Hepatic stellate cell (primary cell): ENCODE measurements around the gene SLC13A5.
"Not testable (repeated sequence)": the region's sequence is repeated elsewhere in the genome, so short reads cannot be mapped to it uniquely, and the experiment has no call there.

Experiments used
- DNase-seq: peaks from one replicate; pipeline ENCODE4 v3.0.0; 2011; ENCODE audit warnings: low spot score

SLC13A5 gene

DNA sequence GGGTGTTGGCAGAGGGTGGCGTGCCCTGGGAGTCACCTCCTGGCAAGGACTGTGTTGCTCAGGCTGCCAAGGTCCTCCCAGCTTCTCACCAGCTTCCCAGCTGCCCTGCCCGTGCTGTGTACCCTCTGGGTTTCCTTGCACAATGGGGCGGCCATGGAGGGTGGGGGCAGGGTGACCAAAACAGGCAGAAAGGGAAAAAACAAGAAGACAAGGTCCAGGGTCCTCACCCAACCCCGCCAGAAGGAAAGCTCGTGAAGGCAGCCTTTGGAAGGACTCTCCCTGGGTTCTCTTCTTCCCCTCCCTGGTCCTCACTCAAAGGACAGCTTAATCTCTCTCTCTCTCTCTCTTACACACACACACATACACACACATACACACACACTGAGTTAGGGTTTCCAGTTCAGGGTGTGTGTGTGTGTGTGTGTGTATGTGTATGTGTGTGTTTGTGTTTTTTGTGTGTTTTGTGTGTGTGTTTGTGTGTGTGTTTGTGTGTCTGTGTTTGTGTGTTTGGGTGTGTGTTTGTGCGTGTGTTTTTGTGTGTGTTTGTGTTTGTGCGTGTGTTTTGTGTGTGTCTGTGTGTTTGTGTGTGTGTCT lies 2.0 kb downstream of the SLC13A5 start:
- DNase-seq, result no peak

DNA sequence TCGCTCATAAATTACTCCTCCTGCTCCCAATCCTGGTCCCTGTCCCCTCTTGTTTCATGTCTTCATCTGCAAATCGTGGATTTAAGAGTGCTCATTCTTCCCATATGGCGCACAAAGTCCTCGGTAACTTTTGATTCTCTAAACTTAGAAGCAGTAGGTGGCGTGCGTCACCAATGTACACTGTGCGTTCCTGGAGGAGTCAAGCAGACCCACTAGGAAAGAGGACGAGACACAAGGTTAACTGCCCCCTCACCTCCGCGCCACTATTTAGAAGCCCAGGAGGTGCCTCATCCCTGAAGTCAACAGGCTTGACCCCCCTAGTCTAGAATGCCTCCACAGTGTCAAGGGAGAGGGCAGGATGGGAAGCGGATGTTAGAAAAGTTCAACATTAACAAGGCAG lies 2.9 kb downstream of the SLC13A5 start:
- peak; percentile 45 for DNase-seq

DNA sequence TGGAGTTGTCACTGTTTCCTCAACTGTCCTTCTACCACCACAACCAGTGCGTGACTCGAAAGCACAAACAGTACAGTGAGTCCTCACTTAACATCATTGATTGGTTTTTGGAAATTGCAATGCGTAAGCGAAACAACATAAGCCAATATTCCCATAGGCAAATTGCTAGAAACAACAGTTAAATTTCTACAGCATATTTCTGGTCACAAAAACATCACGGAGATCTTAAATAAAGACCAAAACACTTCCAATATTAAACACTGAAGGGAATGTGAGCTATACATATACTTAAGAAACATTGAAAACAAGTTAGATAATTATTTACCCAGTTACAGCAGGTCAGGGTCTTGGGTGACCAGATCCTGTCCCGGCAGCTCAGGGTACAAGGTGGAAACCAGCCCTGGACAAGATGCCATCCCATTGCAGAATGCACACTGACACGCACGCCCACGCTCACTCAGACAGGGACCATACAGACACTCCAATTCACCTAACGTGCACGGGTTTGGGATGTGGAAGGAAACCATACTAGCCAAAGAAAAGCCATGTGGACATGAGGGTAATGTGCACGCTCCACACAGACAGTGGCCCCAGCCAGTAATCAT lies 4.7 kb downstream of the SLC13A5 start:
- DNase-seq, result no peak

DNA sequence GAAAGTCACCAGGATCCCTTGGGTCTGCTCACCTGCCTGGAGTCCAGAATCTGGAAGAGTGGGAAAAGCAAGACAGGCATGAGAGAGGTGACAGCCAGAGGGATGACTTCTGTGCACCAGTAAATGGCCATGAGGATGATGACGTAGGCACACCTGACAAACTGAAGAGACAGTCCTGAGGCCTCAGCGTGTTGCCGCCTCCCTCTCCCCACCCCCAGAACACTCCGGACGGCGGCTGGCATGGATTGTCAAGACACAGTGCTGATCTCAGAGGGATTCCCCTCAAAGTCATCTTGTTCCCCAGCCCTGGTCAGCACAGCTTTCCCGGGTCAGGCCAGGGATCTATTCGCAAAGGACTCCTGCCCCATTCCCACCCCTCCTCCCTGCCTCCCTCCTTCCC lies 6.2 kb downstream of the SLC13A5 start:
- DNase-seq, result no peak

DNA sequence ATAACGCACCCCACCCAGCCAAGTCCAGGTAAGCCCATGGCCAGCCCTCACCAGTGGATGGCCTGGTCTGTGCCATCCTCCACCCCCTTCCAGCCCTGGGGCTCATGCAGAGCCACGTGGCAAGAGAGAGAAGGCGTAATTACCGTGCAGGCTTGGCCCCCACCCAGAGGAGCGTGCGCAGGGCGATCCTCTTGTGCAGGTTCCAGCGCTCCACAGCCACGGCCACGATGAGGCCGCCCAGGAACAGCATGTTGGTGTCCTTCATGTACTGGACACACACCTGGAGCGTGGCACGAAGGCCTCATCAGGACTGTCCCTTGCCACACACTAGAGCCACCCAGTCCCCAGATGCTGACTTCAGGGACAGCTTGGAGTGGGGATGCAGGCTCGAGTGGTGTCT lies 6.7 kb downstream of the SLC13A5 start:
- DNase-seq, result no peak

DNA sequence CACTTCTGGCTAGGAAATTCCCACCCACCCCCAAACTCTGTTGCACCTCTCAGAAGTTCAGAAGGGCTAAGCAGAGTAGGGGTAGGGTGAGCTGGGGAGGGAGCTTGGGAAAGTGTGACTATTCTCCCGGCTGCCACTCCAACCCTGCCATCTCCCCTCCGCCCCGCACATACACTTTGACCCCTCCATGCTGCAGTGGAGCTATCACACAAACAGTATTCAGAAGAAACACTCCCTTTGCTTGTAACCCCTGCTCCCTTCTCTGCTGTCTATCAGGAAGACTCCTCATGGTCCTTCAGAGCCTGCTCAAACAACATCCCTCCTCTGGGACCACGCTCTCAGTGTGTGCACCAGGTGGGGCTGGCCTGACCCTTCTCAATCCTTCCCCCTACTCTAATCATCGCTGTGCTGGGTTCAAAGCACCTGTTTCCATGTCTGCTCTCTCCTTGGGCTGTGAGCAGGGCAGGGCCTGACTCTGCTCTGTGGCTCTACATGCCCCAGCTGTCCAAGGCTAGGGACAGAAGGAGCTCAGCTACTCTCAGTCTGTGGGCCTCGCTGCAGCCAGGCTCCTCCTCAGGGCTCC lies 8.6 kb downstream of the SLC13A5 start:
- DNase-seq, result no peak

DNA sequence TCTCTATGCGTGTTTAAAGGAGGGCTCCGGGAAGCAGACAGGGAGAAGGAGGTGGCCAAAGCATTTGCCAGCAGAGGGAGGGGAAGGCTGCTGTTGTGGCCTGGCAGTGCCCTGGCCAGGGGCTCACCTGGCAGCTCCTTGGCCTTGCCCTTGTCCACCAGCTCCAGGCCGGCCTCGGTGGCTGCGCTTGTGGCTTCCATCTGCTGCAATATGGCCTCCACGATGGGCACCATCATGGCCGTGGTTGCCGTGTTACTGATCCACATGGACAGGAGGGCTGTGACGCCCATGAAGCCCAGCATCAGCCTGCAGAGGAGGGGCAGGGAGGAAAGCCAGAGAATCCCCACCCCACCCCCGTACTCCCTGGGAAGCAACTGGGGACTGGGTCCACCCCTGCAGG lies 9.4 kb downstream of the SLC13A5 start:
- DNase-seq, result no peak

DNA sequence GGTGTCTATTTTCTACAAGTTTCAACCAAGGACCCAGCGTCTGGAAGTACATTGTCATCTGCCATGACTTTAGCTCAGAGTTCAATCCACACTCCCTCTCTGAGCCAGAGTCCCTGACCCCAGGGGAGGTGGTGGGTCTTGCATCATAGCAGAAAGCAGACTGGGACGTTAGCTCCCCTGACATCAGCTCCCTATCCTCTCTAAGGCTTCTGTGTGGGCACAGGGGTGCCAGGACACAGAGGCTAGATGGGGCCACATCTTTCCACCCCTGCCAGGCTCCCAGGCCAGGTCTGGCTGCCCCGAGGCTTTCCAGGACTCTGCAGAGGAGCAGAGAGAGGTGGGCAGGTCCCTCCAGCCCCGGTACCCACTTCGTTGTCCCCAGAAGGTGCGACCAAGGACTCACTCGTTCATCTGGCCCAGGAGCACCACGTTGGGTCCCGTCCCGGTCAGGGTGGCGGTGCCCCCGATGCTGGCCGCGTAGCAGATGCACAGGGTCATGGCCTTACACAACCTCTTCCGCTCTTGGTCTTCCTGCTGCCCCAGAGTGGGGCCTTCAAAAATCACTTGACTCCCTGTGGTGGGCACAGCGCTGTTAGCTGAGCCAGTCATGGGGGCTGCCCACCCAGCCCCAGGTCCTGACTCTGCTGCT lies 10.5 kb downstream of the SLC13A5 start:
- no peak for DNase-seq

DNA sequence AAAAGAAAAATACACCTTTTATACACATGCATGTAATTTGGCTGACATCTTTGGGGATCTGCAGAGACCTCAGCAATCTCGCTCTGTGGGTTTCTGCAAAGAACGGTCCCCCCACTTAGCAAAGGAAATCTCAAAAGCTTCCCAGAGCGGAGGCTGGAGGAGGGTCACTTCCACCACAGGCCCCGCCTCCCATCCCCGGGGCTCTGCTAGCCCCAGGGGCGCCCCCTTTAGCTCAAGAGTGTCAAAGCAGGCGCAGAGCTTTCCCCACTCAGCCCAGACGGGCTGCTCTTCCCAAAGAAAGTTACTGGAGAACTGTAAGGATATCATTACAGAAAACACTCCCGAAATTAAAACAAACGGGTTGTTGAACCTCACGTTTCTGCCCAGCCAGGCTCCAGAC lies 11.4 kb downstream of the SLC13A5 start:
- peak; percentile 39 for DNase-seq

DNA sequence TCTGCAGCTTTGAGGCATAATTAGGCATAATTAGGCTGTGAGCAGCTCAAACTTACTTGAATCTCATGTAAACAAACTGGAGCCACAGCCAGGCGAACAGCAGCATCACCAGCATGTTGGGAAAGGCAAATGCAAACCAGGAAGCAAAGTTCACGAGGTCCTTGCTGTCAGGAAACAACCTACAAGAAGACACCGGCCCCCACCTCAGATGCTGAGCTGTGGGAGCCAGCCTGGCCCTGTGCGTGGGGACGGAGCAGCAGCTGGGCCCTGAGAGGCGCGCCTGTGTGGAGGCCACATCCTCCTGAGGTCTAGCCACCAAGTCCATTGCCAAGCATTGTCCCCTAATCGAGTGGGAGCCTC lies 12.2 kb downstream of the SLC13A5 start:
- no peak for DNase-seq

DNA sequence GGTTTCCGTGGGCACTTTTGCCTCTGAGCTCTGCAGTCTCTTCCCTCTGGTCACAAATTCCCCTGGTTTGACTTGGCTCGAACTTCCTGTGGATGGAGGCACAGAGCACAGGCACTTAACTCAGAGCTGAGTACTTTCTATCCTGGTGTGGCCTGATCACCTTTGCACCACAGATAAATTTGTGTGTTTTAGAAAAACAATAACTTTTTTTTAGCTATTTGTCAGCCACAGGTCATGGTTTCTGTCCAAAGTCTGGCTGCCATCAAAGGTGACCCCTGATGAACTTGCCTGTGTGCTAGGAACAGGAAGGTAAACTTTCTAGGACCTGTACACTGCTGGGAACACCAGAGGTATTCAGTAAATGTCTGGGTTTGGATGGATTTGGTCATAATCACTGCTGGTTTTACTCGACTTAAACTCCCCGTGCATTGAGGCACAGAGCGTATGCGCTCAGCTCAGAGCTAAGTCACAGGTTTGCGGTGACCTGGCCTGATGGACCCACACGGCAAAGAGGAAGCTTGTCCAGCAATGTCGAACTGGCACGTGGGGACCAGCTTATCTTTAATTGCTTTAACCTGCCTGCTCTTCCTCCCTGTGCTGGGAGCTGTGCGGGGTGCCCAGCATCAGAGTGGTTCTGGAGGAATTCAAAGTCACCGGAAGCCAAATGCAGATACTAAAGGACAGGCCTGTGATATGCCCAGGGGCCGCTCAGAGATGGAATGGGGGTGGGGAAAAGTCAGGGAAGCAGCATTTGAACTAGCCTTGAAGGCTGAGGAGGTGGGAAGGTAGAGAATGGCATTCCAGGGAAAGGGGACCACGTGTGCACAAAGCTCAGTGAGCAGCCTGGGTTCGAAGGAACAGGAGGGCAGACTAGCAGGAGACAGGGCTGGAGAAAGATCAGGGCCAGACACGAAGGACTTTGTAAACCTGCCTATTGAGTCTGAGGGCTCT lies 12.9 kb downstream of the SLC13A5 start:
- DNase-seq, result no peak

DNA sequence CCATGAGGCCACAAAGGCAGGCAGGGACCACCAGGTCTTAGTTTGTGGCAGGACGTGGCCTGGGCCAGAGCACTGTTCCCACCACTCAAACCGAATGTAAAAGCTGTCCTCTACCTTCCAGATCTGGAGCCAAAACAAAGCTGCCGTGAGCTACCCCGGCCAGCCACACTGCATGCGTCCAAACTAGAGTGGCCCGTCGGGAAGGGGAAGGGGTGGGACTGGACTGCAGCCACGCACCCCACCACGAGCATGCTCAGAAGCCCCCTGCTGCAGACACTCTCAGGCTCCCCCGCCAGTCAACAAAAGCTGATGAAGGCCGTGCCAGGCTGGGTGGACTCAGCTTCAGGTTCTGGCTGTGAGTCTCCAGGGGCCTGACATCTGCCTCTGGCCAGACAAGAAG lies 15.2 kb downstream of the SLC13A5 start:
- DNase-seq, result no peak

DNA sequence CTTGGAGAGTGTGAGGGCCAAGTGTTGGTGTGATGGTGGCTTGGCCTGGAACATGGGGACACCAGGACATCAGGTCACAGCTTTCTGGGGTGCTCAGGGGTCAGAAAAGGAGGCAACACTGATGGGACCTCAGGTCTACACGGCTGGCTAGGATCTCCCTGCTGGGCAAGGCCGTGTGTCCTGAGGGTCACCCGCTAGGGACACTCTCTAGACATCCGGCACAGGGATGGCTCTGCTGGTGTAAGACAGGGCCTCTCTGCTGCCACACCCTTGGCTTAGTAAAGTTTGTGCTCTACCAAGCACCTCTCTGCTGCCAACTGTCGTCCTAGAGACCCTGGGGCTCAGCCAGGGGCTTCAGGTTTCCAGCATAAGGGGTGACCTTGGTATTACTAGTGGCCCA lies 16.3 kb downstream of the SLC13A5 start:
- DNase-seq, result no peak

DNA sequence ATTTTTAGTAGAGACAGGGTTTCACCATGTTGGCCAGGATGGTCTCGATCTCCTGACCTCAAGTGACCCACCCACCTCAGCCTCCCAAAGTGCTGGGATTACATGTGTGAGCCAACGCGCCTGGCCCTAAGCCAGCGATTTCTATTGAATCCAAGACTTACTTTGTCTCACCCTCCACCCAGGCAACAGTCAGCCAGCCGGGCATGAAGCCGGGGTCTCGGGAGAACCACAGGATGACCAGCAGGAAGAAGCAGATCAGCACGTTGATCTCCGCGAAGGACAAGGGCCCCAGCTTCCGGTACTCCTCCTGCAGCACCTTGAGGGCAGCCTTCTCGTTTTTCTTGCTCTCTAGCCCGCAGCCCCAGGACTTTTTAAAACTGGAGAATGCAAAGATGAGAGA lies 17.6 kb downstream of the SLC13A5 start:
- DNase-seq, result no peak

DNA sequence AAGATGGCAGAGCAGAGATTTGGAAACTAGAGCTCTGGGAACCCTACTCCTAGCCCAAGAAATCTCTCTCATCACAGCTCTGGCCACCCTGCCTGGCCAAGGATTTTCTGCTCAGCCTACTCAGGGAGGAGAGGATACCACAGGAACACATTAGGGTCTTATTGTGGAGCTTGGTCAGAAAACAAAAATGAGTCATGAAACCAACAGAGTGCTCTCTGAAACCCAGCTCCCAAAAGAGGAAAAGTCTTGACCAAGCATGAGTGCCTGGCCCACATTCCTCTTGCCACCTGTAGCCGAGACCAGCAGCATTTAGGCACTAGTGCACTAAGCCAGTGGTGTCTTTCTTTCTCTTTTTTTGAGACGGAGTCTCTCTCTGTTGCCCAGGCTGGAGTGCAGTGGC lies 18.1 kb downstream of the SLC13A5 start:
- no peak for DNase-seq

DNA sequence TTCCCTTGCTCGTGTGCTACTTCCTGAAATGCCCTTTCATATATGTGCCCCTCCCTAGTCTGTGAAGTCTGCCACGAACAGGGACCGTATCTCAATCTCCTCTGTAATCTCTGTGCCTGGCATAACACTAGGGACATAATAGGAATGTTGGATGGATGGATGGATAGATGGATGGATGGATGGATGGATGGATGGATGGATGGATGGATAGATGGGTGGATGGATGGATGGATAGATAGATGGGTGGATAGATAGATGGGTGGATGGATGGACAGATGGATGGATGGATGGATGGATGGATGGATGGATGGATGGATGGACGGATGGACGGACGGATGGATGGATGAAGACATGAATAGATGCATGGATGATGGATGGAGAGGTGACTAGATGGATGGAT lies 21.2 kb downstream of the SLC13A5 start:
- DNase-seq, result not testable (repeated sequence)

DNA sequence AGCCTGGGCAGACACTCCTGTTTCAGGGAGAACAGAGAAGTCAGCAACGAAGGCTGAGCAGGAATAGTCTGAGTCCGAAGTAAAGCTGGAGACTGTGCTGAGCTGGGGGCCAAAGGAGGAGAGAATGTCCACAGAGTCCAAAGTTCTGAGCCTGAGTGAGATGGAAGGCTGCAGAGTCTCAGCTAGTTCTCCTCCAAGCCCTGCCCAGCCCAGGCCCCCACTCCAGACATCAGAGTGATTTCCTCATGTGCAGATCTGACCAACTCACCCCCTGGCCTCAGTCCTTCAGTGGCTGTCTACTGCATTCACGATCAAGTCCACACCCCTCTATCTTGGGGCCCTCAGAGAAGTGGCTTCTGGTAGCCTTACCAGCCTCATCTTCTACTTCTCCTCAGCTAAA lies 21.6 kb downstream of the SLC13A5 start:
- no peak for DNase-seq

DNA sequence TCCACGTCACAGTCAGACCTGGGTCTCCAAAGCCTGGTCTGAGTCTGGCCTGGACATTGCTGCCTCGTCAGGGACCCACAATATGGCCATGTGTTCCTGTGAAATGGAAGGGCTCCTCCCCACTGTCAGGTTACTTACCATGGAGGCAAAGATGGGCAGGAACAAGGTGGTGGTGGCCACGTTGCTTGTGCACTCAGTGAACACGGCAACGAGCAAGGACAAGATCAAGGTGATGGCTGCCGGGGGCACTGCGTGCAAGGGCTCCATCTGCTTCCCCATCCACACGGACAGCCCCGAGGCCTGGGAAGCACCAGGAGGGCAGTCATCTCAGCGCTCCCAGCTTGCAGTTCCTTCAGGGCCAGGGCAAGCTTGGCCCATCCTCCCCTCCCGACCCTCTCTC lies 22.5 kb downstream of the SLC13A5 start:
- DNase-seq, result no peak

DNA sequence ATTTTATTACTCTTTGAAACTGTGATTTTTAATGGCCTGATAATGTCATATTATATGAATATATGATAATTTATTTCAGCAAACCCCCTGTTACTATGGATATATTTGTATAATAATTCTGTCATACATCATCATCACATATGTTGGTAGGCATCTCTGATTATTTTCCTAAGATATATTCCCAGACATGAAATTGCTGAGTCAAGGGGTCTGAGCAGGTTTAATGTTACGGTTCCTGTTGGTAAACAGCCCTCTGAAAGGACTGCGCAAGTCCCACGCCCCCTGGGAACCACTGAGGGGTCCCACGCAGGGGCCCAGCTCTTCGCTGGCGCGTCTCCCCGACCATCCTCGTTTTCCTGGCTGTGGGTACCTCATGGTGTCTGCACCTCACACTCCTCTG lies 24.2 kb downstream of the SLC13A5 start:
- DNase-seq, result no peak

DNA sequence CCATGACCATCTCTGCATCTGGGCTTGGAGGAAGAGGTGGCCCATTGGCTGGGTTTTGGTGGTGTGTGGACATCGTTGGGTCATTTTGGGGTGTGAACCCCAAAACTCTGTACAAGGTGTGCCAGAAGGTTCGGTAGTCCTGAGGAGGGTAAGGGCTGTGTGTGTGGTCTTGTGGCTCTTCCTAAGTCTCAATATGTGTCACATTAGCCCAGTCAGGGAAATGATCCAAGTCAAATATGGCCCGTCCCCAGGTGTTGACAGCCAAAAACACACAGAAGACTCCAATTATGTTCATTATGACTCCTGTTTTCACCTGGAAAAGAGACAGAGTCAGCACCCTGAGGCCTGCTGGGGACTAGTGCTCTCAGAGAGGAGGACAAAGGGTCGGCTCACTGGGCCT lies 27.1 kb downstream of the SLC13A5 start:
- DNase-seq, result no peak

DNA sequence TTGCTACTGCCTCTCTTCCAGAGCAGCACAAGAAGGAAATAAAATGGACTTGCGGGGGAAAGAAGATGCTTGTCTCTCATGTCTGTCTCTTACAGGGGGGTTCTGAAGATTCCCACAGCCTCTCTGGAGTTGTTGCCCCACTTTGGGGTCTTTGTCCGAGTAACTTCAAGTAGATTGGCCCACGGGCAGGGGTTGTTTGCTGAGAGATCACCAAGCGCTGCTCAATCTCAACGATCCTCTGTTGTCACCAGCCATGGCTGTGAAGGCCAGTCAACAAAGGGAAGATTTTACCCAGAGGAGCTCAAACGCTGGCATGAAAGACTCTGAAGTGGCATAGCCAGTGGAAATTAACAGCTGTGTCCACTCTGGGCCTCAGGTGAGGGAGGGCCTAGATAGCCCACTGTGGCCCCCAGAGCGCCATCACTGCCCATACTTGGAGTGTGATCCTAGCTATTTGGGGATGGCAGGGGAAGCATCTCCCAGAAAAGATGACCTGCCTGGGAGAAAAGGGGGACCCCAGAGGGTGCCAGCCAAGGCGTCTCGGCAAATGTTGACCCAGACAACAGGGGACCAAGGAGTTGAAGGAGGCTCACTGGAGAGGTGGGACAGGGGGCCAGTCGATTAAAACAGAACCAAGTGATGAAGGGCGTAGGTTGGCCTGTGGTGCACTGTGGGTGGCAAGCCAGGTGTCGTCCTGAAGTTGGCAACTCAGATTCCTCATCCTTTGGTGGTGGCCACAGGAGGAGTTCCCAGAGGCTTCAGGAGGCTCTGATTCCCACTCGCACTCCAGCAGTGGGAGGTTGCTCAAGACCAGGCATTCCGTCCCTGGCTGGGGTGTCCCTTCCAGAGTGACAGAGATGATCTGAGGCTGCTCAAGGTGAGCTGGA lies 28.0 kb downstream of the SLC13A5 start:
- no peak for DNase-seq

DNA sequence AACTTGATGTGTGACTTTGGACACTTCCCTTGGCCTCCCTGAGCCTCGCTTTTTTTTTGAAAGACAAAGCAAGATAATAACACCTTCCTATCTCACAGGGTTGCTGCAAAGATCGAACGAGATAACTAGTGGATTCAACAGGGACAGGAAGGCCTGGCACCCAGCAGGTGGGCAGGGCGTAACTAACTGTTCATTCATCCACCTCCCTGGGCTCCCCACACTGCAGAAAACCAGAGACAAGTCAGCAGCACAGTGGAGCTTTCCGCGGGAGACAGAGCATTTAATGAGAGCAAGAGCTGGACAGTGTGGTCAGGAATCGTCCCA lies 28.7 kb downstream of the SLC13A5 start:
- DNase-seq, result no peak
